Ascending aorta (tissue), 2 donors: ENCODE measurements around the gene CFAP91. TPM values are rescaled to one million over a fixed set of nuclear protein-coding genes. Genes with fewer than 3 reads are reported as not detected.

Experiments
- DNase-seq, 2 donors: peaks; one replicate each; pipeline ENCODE4 v3.0.0-alpha.2; 2019; ENCODE audit warnings: low spot score in 2 of 2
- H3K27ac ChIP-seq, 2 donors: fragments of 200-600 bp; sonication (generic); one replicate each; pipeline ENCODE4 v1.5.1; 2016 to 2017; ENCODE audit warnings: mild to moderate bottlenecking in 1 of 2
- H3K27me3 ChIP-seq: fragments of 200-600 bp; sonication (generic); one replicate; pipeline ENCODE4 v1.5.1; 2017
- H3K36me3 ChIP-seq, 2 donors: fragments of 200-600 bp; sonication (generic); one replicate each; pipeline ENCODE4 v1.5.1; 2016
- H3K4me1 ChIP-seq, 2 donors: fragments of 200-600 bp; sonication (generic); one replicate each; pipeline ENCODE4 v1.5.1; 2016 to 2017; ENCODE audit warnings: mild to moderate bottlenecking in 1 of 2
- H3K4me3 ChIP-seq, 2 donors: fragments of 200-600 bp; sonication (generic); one replicate each; pipeline ENCODE4 v1.5.1; 2016 to 2017; ENCODE audit warnings: mild to moderate bottlenecking in 1 of 2
- H3K9me3 ChIP-seq, 2 donors: fragments of 200-600 bp; sonication (generic); one replicate each; pipeline ENCODE4 v1.5.1; 2016
- intact Hi-C: fragments of 100-400 bp; cut with DNase I; formaldehyde crosslinking; loops from one replicate; pipeline ENCODE4 v1.15.1; 2023
- total RNA-seq: library from RNA; depleted of rRNA; stranded (reverse); fragments of >200 nt; gene quantifications from one replicate; pipeline ENCODE4 v1.1.0, GENCODE V29; 2016
- TF ChIP-seq, protein P1 (sequence below), 3 experiments: fragments of 200-600 bp in 2 of 3; fragments of 450-650 bp in 1 of 3; sonication (generic) in 2 of 3; IDR thresholded peaks; one replicate each; pipeline ENCODE4 v1.5.1; 2016 to 2019; ENCODE audit warnings: antibody characterized with exemption in 3 of 3, mild to moderate bottlenecking in 1 of 3, moderate library complexity in 1 of 3

CFAP91 gene
- total RNA-seq = 3.5 TPM

DNA sequence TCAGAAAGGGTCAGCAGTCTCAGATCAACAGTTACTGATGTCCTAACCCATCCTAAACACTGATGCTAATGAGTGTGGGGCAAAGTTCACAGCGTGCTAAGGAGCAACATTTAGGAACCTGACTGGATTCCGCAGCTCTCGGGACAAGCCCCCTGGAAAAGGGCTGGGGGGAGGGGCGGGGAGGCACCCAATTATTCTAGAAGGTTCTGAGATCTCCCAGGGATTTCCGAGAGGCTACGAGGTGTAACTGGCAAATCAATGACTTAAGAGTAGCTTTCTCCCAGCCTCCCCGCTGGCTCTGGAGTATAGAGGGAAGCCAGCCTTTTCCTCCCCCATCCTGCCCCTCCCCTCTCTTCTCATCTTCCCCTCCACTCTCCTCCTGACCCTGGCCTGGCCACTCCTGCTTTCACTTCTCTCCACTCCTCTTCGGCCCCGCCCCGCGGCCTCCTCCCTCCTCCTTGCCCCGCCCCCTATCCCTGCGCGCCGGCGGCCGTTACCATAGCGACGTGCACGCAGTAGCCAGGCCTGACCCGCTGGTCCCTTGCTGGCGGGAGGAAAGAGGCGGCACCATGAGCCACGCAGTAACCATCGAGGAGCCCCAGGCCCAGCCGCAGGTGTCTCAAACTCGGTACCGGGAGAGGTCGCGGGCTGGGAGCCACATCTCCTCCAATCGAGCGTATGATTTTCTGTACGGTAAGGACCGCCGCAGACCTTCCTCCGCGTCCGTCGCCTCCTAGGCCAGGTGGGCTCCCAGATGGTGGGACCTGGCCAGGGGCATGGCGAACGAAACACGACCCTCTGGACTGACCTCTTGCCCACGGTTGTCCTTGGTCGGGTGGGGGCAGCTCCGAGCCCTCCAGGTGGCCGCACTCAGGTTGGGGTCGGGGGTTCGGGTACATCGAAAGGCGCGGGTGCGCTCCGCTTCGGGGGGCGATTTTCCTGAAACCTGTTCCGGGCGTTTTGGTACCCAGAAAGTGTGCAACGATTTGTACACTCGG lies at the start of gene CFAP91:
Gene CFAP91 (plus strand): TSS at position 493 of the 998 bp plus-strand sequence. CDS start 77 bp downstream, at position 570.
- peak; percentile 93 to 99 for DNase-seq
- no peaks in the 10 kb centered on the region for H3K27me3 ChIP-seq
- TF ChIP-seq, protein P1, sequence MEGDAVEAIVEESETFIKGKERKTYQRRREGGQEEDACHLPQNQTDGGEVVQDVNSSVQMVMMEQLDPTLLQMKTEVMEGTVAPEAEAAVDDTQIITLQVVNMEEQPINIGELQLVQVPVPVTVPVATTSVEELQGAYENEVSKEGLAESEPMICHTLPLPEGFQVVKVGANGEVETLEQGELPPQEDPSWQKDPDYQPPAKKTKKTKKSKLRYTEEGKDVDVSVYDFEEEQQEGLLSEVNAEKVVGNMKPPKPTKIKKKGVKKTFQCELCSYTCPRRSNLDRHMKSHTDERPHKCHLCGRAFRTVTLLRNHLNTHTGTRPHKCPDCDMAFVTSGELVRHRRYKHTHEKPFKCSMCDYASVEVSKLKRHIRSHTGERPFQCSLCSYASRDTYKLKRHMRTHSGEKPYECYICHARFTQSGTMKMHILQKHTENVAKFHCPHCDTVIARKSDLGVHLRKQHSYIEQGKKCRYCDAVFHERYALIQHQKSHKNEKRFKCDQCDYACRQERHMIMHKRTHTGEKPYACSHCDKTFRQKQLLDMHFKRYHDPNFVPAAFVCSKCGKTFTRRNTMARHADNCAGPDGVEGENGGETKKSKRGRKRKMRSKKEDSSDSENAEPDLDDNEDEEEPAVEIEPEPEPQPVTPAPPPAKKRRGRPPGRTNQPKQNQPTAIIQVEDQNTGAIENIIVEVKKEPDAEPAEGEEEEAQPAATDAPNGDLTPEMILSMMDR (IDR thresholded peaks at IDR 0.05) = no peak
- H3K27ac ChIP-seq = peak within 1 kb of the TSS; percentile 65
- intact Hi-C loops = loop anchor here (1.0 to 10.0 kb wide), 6 partner anchors 26 to 892 kb away; partner anchors contain the start of genes B4GALT4, COX17, NDUFB4 and TIMMDC1
- H3K36me3 ChIP-seq = no peaks in the 10 kb centered on the region
- peak within 1 kb of the TSS; percentile 54 to 73 for H3K4me3 ChIP-seq
- no peaks in the 10 kb centered on the region for H3K9me3 ChIP-seq
- peaks cover 0 to 5% of the 10 kb centered on the region in 2 donors for H3K4me1 ChIP-seq

DNA sequence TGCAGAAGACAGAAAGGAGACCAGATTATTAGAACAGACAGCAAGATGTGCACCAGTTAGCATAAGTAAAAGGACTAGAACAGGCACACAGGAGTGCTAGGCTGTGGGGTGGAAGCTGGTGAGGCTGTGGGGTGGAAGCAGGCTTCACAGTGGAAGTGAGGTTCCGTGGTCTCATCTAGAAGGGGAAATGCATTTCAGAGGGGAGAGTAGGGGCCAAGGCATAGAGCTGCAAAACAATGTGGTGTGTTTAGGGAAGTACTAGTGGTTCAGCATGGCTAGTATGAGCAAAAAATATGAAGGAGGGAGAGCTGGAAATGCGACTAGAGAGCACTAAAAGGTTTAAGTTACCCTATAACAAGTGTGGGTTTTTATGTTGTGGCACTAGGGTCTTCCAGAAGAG lies 48.9 kb upstream of the CFAP91 start:
- H3K9me3 ChIP-seq = no peaks in the 10 kb centered on the region
- TF ChIP-seq, protein P1 (IDR thresholded peaks at IDR 0.05) = no peak
- no peaks in the 10 kb centered on the region for H3K27me3 ChIP-seq
- H3K4me3 ChIP-seq = no peak overlapping the region
- intact Hi-C loops = no loop called here
- peaks cover 0 to 4% of the 10 kb centered on the region in 2 donors for H3K4me1 ChIP-seq
- H3K27ac ChIP-seq = no peak overlapping the region
- no peak for DNase-seq
- no peaks in the 10 kb centered on the region for H3K36me3 ChIP-seq

DNA sequence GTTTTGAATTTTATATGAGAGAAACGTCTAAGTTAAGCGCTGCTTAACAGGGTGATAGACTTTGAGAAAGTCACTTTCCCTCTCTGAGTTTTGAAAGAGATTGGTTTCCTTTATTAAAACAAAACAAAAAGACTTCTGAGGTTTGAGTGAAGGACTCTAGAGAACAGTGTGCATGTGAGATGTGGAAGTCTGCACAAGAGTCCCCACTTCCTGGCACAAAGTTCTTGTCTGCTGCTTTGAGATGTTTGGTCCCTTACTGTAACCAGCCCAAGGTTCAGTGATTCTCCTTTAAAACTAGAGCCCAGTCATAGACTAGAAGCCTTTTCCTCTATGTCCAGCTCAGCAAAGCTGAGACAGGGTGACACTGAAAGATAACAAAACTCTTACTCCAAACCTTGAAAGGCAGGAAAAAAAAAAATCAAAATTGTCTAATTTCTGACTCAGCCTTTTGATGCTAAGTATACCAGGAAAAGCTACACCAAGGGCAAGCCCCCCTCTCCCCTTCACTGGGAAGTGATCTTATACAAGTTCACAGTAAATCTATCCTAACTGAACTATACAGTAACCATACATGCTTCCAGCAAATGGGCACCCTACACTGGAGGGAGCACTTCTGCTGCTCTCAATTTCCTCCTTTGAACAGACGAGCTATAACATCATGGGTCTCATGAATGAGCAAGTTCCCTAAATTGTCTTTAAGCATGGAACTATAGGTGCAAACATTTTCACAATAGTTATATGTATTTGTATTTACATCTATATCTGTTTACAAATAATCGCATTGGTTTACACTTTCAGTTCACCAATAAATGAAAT lies 44.7 kb upstream of the CFAP91 start:
- no peak overlapping the region for H3K27ac ChIP-seq

DNA sequence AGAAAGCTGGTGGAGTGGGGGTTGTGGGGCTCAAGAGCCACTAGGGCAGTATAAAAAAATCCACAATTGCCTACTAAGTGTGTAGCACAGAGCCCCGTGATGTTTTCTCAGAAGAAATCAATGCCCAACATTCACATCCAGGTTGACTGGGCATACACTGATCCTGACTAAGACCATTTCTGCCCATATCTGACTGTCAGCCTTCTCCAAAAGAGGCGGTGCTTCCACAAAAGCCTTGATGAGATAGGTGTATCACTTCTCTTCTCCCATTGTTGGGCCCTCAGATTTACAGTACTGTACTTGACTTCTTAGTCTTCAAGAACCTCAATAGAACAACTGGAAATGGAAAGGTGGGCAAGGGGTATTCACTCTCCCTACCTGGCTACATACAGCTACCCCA lies 43.8 kb upstream of the CFAP91 start:
- no peak overlapping the region for H3K27ac ChIP-seq
- no peaks in the 10 kb centered on the region for H3K27me3 ChIP-seq
- no peaks in the 10 kb centered on the region for H3K9me3 ChIP-seq
- TF ChIP-seq, protein P1 (IDR thresholded peaks at IDR 0.05) = no peak
- intact Hi-C loops = no loop called here
- peaks cover 3 to 21% of the 10 kb centered on the region in 2 donors for H3K4me1 ChIP-seq
- no peaks in the 10 kb centered on the region for H3K36me3 ChIP-seq
- DNase-seq = no peak
- H3K4me3 ChIP-seq = peak overlapping the region in 1 of 2 donors; percentile 34

More for the DNA sequence above, 44.7 kb upstream of the CFAP91 start:
- Histone ChIP-seq H3K36me3 (no peaks in the 10 kb centered on the region), H3K4me1 (peaks cover 3 to 21% of the 10 kb centered on the region in 2 donors), H3K9me3 (no peaks in the 10 kb centered on the region), H3K27me3 (no peaks in the 10 kb centered on the region), H3K4me3 (peak overlapping the region in 1 of 2 donors; percentile 10)
- DNase-seq = no peak
- intact Hi-C loops = no loop called here
- TF ChIP-seq, protein P1 (IDR thresholded peaks at IDR 0.05) = no peak

DNA sequence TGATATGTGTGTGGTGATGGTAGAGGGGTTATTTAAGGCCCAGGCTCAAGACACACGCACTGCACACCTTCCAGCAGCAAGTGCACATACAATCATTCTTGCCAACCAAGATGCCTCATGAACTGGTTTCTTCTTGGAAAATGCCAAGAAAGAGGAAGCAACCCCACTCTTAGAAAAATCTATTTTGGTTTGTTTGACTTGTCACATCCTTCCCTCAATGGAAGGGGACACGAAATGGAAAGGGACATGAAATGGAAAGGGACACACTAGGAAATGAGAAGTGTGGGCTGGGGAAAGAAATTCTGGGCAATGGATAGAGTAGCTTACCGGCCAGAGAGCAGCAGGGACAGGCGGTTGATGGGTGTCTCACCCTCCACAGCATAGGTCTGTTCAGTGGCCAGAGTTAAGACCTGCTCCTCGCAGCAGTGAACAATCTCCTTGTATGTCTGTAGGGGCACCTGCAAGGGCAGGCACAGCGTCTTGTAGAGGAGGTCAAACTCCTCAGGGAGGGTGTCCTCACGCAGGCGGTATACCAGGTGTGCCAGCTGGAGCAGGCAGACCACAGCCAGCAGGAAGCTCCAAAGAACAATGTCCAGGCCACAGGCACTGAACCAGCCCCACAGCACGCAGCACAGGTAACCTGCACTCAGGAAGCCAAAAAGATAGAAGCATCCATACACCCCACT lies 43.1 kb upstream of the CFAP91 start:
- H3K27ac ChIP-seq = peak overlapping the region; percentile 68 to 72
- H3K36me3 ChIP-seq = no peaks in the 10 kb centered on the region
- peaks cover 3 to 21% of the 10 kb centered on the region in 2 donors for H3K4me1 ChIP-seq
- no peaks in the 10 kb centered on the region for H3K27me3 ChIP-seq
- no peak for DNase-seq
- intact Hi-C loops = no loop called here
- H3K4me3 ChIP-seq = peak overlapping the region in 1 of 2 donors; percentile 34
- no peaks in the 10 kb centered on the region for H3K9me3 ChIP-seq
- TF ChIP-seq, protein P1 (IDR thresholded peaks at IDR 0.05) = no peak
